ENCODE measurements around the gene KCNS1.

DNA sequence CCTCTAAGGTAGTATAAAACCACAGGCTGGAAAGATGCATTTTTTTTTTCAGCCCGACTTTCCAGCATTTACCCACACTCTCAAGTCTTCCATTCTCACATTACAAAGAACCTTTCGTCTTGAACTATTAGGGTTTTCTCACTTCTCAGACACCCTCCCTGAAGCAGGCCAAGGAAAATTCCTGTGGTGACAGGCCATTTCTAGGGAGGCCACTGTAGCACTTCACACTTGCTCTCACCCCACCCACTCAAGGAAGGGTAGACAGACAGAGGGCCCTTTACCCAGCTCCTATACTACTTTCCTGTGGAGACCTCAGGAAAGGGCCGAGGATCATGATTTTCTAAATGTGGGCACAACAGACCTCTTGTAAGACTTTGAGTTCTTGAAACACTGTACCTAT, 27.7 kb downstream of the KCNS1 start:
- no peak for TF ChIP-seq TCF12 (IDR thresholded peaks at IDR 0.05; ENCODE audit: low read depth)
- TF ChIP-seq, protein P1, sequence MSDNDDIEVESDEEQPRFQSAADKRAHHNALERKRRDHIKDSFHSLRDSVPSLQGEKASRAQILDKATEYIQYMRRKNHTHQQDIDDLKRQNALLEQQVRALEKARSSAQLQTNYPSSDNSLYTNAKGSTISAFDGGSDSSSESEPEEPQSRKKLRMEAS (IDR thresholded peaks at IDR 0.05): no peak
- TF ChIP-seq, protein P2, sequence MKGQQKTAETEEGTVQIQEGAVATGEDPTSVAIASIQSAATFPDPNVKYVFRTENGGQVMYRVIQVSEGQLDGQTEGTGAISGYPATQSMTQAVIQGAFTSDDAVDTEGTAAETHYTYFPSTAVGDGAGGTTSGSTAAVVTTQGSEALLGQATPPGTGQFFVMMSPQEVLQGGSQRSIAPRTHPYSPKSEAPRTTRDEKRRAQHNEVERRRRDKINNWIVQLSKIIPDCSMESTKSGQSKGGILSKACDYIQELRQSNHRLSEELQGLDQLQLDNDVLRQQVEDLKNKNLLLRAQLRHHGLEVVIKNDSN (IDR thresholded peaks at IDR 0.05): no peak
- TF ChIP-seq EP300 (IDR thresholded peaks at IDR 0.05; ENCODE audit: borderline replicate concordance): no peak
- TF ChIP-seq RAD21 (IDR thresholded peaks at IDR 0.05; ENCODE audit: low read depth): no peak
